ENCODE results near the gene NUP210L. TPM values are rescaled to one million over a fixed set of nuclear protein-coding genes. Genes with fewer than 3 reads are reported as not detected.

The NUP210L gene
- total and polyA plus RNA-seq, 2 of the 13 experiments (the other 11 are each of a cell fraction or from before 2014, with no cell fraction given), result not detected

DNA sequence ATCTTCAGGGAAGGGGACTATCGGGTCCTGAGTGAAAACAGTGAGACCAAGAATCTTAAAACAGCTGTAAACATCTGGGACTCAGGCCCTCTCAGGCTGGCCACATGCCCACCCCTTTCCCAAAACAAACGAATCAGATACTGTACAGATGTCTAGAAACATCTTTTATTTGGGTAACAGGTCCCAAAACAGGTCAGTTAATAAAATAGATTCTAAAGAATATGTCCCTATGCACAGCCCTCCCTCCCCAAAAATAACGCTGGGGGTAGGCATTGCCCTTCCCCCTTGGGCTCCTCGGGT is 196.0 kb downstream of the NUP210L start:
- H4K20me1 ChIP-seq (ENCODE audit: insufficient read depth, low read length), result peaks cover 7% of the 10 kb centered on the region; the same call in 1 of the 2 replicates
- no peak overlapping the region for H2AFZ ChIP-seq (ENCODE audit: low read length)
- POLR2A ChIA-PET, result interaction anchor here (0.9 to 7.0 kb wide), 8 partner anchors 8 to 44 kb away, joined by 3 to 89 read pairs (median 10); partner anchors contain the start of genes CREB3L4, DENND4B, GATAD2B and JTB
- 62% methylated on average over 4 of the region's 4 CpGs for WGBS (ENCODE audit: low lambda C conversion rate)
- ATAC-seq (no peak), DNase-seq (ENCODE audit: low spot score) (no peak), FAIRE-seq (no peak)
- H3K4me3 ChIP-seq (replicated peaks in 1 of 3; ENCODE audit: insufficient read depth in 1 of 3, low read depth in 2 of 3, low read length in 3 of 3), result peak overlapping the region; percentile 20 to 56 (median 22); a peak in 3 of 6 replicates
- BruUV-seq (replicated peaks), result no TSS peak
- H3K9ac ChIP-seq (ENCODE audit: insufficient read depth, low read depth, low read length), result no peak overlapping the region
- no peak overlapping the region for H3K27ac ChIP-seq (ENCODE audit: extremely low read length, insufficient read depth, low read length)
- peak overlapping the region; percentile 80 for H3K4me2 ChIP-seq (ENCODE audit: low read depth, low read length)
- peaks cover 0 to 7% of the 10 kb centered on the region in 2 experiments; a peak in 1 of 5 replicates for H3K27me3 ChIP-seq (ENCODE audit: control insufficient read depth in 1 of 2, insufficient read depth in 2 of 2, low read length in 2 of 2)
- peaks cover 61% of the 10 kb centered on the region for H3K4me1 ChIP-seq (ENCODE audit: insufficient read depth, low read length)
- peaks cover 0 to 16% of the 10 kb centered on the region in 2 experiments; a peak in 2 of 5 replicates for H3K36me3 ChIP-seq (replicated peaks in 1 of 2; ENCODE audit: control insufficient read depth in 1 of 2, insufficient read depth in 2 of 2, low read length in 2 of 2)
- TF ChIP-seq, protein P1, sequence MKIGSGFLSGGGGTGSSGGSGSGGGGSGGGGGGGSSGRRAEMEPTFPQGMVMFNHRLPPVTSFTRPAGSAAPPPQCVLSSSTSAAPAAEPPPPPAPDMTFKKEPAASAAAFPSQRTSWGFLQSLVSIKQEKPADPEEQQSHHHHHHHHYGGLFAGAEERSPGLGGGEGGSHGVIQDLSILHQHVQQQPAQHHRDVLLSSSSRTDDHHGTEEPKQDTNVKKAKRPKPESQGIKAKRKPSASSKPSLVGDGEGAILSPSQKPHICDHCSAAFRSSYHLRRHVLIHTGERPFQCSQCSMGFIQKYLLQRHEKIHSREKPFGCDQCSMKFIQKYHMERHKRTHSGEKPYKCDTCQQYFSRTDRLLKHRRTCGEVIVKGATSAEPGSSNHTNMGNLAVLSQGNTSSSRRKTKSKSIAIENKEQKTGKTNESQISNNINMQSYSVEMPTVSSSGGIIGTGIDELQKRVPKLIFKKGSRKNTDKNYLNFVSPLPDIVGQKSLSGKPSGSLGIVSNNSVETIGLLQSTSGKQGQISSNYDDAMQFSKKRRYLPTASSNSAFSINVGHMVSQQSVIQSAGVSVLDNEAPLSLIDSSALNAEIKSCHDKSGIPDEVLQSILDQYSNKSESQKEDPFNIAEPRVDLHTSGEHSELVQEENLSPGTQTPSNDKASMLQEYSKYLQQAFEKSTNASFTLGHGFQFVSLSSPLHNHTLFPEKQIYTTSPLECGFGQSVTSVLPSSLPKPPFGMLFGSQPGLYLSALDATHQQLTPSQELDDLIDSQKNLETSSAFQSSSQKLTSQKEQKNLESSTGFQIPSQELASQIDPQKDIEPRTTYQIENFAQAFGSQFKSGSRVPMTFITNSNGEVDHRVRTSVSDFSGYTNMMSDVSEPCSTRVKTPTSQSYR (CRISPR knock-in tag; IDR thresholded peaks at IDR 0.05; ENCODE audit: borderline replicate concordance), result no peak
- TF ChIP-seq, protein P2, sequence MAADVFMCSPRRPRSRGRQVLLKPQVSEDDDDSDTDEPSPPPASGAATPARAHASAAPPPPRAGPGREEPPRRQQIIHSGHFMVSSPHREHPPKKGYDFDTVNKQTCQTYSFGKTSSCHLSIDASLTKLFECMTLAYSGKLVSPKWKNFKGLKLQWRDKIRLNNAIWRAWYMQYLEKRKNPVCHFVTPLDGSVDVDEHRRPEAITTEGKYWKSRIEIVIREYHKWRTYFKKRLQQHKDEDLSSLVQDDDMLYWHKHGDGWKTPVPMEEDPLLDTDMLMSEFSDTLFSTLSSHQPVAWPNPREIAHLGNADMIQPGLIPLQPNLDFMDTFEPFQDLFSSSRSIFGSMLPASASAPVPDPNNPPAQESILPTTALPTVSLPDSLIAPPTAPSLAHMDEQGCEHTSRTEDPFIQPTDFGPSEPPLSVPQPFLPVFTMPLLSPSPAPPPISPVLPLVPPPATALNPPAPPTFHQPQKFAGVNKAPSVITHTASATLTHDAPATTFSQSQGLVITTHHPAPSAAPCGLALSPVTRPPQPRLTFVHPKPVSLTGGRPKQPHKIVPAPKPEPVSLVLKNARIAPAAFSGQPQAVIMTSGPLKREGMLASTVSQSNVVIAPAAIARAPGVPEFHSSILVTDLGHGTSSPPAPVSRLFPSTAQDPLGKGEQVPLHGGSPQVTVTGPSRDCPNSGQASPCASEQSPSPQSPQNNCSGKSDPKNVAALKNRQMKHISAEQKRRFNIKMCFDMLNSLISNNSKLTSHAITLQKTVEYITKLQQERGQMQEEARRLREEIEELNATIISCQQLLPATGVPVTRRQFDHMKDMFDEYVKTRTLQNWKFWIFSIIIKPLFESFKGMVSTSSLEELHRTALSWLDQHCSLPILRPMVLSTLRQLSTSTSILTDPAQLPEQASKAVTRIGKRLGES (CRISPR knock-in tag; IDR thresholded peaks at IDR 0.05; ENCODE audit: borderline replicate concordance), result no peak
- TF ChIP-seq KAT2B (IDR thresholded peaks at IDR 0.05; ENCODE audit: borderline replicate concordance, low read depth, low read length) (no peak), SOX6 (IDR thresholded peaks at IDR 0.05) (no peak), SOX6 (CRISPR knock-in tag; IDR thresholded peaks at IDR 0.05) (no peak), TAF1 (CRISPR knock-in tag; IDR thresholded peaks at IDR 0.05) (no peak), MXD4 (CRISPR knock-in tag; IDR thresholded peaks at IDR 0.05) (no peak), ZNF367 (CRISPR knock-in tag; IDR thresholded peaks at IDR 0.05; ENCODE audit: borderline replicate concordance) (no peak), ZNF317 (CRISPR knock-in tag; IDR thresholded peaks at IDR 0.05) (no peak), POGZ (CRISPR knock-in tag; IDR thresholded peaks at IDR 0.05) (no peak), DNMT3B (CRISPR knock-in tag; conservative IDR thresholded peaks at IDR 0.05) (no peak), NFE2L2 (IDR thresholded peaks at IDR 0.05; ENCODE audit: low read length) (no peak), CENPT (CRISPR knock-in tag; IDR thresholded peaks at IDR 0.05; ENCODE audit: low read depth) (no peak), KDM3A (CRISPR knock-in tag; IDR thresholded peaks at IDR 0.05; ENCODE audit: low read depth) (no peak), PHF20 (CRISPR knock-in tag; IDR thresholded peaks at IDR 0.05) (no peak)
- TF ChIP-seq, protein P3, sequence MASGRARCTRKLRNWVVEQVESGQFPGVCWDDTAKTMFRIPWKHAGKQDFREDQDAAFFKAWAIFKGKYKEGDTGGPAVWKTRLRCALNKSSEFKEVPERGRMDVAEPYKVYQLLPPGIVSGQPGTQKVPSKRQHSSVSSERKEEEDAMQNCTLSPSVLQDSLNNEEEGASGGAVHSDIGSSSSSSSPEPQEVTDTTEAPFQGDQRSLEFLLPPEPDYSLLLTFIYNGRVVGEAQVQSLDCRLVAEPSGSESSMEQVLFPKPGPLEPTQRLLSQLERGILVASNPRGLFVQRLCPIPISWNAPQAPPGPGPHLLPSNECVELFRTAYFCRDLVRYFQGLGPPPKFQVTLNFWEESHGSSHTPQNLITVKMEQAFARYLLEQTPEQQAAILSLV (CRISPR knock-in tag; IDR thresholded peaks at IDR 0.05; ENCODE audit: borderline replicate concordance), result no peak
- in situ Hi-C loops (cut with HindIII; ENCODE audit: extremely low pct_ligation_motif_present, low pct_unique_long_range_greater_than_20kb) (no loop called here), intact Hi-C loops (cut with micrococcal nuclease; ENCODE audit: unreplicated experiment) (loop anchor here (5.0 kb wide), 1 partner anchor 37 kb away; the partner anchor contains the start of gene GATAD2B)
- CTCF ChIA-PET (ENCODE audit: low intra/inter-chr PET ratio, low total read pairs), result no interaction called here
- no peaks in the 10 kb centered on the region for H3K9me3 ChIP-seq (ENCODE audit: low read length)
- peaks cover 59% of the 10 kb centered on the region for H3K79me2 ChIP-seq (ENCODE audit: insufficient read depth, low read length)

Measured in HepG2 (cell line).